Ishikawa (cell line): ENCODE data around the gene TMEM171.

Experiments used
- CEBPB ChIP-seq: IDR thresholded peaks from 2 replicates; pipeline ENCODE4 v1.6.1; 2012
- CREB1 ChIP-seq: IDR thresholded peaks from 2 replicates; pipeline ENCODE4 v1.6.1; 2012; ENCODE audit warnings: low read depth
- EGR1 ChIP-seq: IDR thresholded peaks from 2 replicates; pipeline ENCODE4 v1.6.1; 2012
- EP300 ChIP-seq: IDR thresholded peaks from 2 replicates; pipeline ENCODE4 v1.6.1; 2012; ENCODE audit warnings: borderline replicate concordance
- FOXM1 ChIP-seq: IDR thresholded peaks from 2 replicates; pipeline ENCODE4 v1.6.1; 2012; ENCODE audit warnings: low read depth, borderline replicate concordance
- MAX ChIP-seq: IDR thresholded peaks from 2 replicates; pipeline ENCODE4 v1.6.1; 2012
- NFIC ChIP-seq: IDR thresholded peaks from 2 replicates; pipeline ENCODE4 v1.6.1; 2012
- RAD21 ChIP-seq: IDR thresholded peaks from 2 replicates; pipeline ENCODE4 v1.6.1; 2012; ENCODE audit warnings: low read depth
- REST ChIP-seq: IDR thresholded peaks from 2 replicates; pipeline ENCODE4 v1.6.1; 2012; ENCODE audit warnings: low read depth, mild to moderate bottlenecking
- TAF1 ChIP-seq: IDR thresholded peaks from 2 replicates; pipeline ENCODE4 v1.6.1; 2012; ENCODE audit warnings: low read depth, mild to moderate bottlenecking
- TCF12 ChIP-seq: IDR thresholded peaks from 2 replicates; pipeline ENCODE4 v1.6.1; 2012; ENCODE audit warnings: low read depth
- TEAD4 ChIP-seq: IDR thresholded peaks from 2 replicates; pipeline ENCODE4 v1.6.1; 2012
- USF1 ChIP-seq: IDR thresholded peaks from 2 replicates; pipeline ENCODE4 v1.6.1; 2012
- YY1 ChIP-seq: IDR thresholded peaks from 2 replicates; pipeline ENCODE4 v1.6.1; 2012; ENCODE audit warnings: low read depth
- ZBTB7A ChIP-seq: IDR thresholded peaks from 2 replicates; pipeline ENCODE4 v1.6.1; 2012; ENCODE audit warnings: low read depth

The TMEM171 gene

GRCh38 chr5:73104326-73104725, 16.0 kb upstream of the TMEM171 start:
- TF ChIP-seq TEAD4 = no peak
- no peak for TF ChIP-seq EGR1
- no peak for TF ChIP-seq CEBPB
- no peak for TF ChIP-seq REST
- no peak for TF ChIP-seq MAX
- TF ChIP-seq CREB1 = no peak
- TF ChIP-seq EP300 = no peak
- TF ChIP-seq RAD21 = no peak
- TF ChIP-seq NFIC = no peak
- TF ChIP-seq USF1 = no peak
- TF ChIP-seq ZBTB7A = no peak
- no peak for TF ChIP-seq FOXM1
- no peak for TF ChIP-seq TCF12
- TF ChIP-seq TAF1 = no peak
- TF ChIP-seq YY1 = no peak

- no peak for TF ChIP-seq EP300
- no peak for TF ChIP-seq TEAD4
- TF ChIP-seq MAX = no peak
- no peak for TF ChIP-seq ZBTB7A
- TF ChIP-seq CEBPB = no peak
- no peak for TF ChIP-seq CREB1
- TF ChIP-seq YY1 = no peak
- TF ChIP-seq RAD21 = no peak
- TF ChIP-seq REST = no peak
- no peak for TF ChIP-seq TAF1
- TF ChIP-seq FOXM1 = no peak
- no peak for TF ChIP-seq EGR1
- no peak for TF ChIP-seq TCF12
- no peak for TF ChIP-seq NFIC
- TF ChIP-seq USF1 = no peak
These were observed 14.0 kb upstream of the TMEM171 start for GRCh38 chr5:73106335-73106734.

- TF ChIP-seq MAX (no peak), TEAD4 (no peak), TCF12 (no peak), EGR1 (no peak), YY1 (no peak), CREB1 (no peak), ZBTB7A (no peak), TAF1 (no peak), USF1 (no peak), REST (no peak), CEBPB (no peak)
These were observed 10.2 kb upstream of the TMEM171 start for GRCh38 chr5:73110190-73110589.

GRCh38 chr5:73111536-73111935, 8.8 kb upstream of the TMEM171 start:
- no peak for TF ChIP-seq RAD21
- TF ChIP-seq USF1 = no peak
- no peak for TF ChIP-seq TAF1
- no peak for TF ChIP-seq NFIC
- no peak for TF ChIP-seq REST
- TF ChIP-seq EP300 = no peak
- TF ChIP-seq FOXM1 = no peak
- no peak for TF ChIP-seq ZBTB7A
- no peak for TF ChIP-seq TEAD4
- no peak for TF ChIP-seq MAX
- TF ChIP-seq EGR1 = no peak
- TF ChIP-seq TCF12 = no peak
- TF ChIP-seq YY1 = no peak
- no peak for TF ChIP-seq CREB1
- TF ChIP-seq CEBPB = no peak
